GM23248 (cell line): Measurements from ENCODE around the gene CLEC4M.

Experiments
- EZH2 ChIP-seq: fragments of 200-600 bp; sonication (generic); IDR thresholded peaks from 2 replicates; pipeline ENCODE4 v1.6.1; 2018; ENCODE audit warnings: antibody characterized with exemption, mild to moderate bottlenecking; ENCODE audit not compliant: insufficient read depth, poor library complexity, severe bottlenecking
- EZH2phosphoT487 ChIP-seq: fragments of 200-600 bp; sonication (generic); IDR thresholded peaks from 2 replicates; pipeline ENCODE4 v1.6.1; 2018; ENCODE audit warnings: antibody characterized with exemption, moderate library complexity, mild to moderate bottlenecking, low read depth; ENCODE audit not compliant: insufficient read depth

- TF ChIP-seq EZH2, result no peak
- no peak for TF ChIP-seq EZH2phosphoT487
Observed at GRCh38 chr19:7739211-7739755, 23.8 kb upstream of the CLEC4M start.
